Stimulated activated CD8-positive, alpha-beta memory T cell treated with anti-CD3 and anti-CD28 coated beads, Interleukin-12 subunit alpha, Interleukin-12 subunit beta, amount 100 ng/mL, for 24 hours (primary cell): ENCODE data around the gene CENPB.
"Not testable (repeated sequence)": the region's sequence is repeated elsewhere in the genome, so short reads cannot be mapped to it uniquely, and the experiment has no call there.

Experiments
- DNase-seq: peaks from one replicate; pipeline ENCODE4 v3.0.0-alpha.2; 2020; ENCODE audit errors: extremely low read depth

The CENPB gene

GRCh38 chr20:3811467-3812258 lies 25.1 kb upstream of the CENPB start:
- peak; percentile 82 for DNase-seq

- no peak for DNase-seq
These were observed 22.0 kb upstream of the CENPB start for GRCh38 chr20:3808544-3808943.

- DNase-seq: no peak
These were observed 18.2 kb upstream of the CENPB start for GRCh38 chr20:3804781-3805180.

GRCh38 chr20:3804254-3804751 lies 17.8 kb upstream of the CENPB start:
- DNase-seq: no peak

GRCh38 chr20:3803854-3804253 lies 17.3 kb upstream of the CENPB start:
- no peak for DNase-seq

- no peak for DNase-seq
These were observed 16.7 kb upstream of the CENPB start for GRCh38 chr20:3803289-3803688.

- DNase-seq: no peak
These were observed 16.1 kb upstream of the CENPB start for GRCh38 chr20:3802524-3803239.

GRCh38 chr20:3801846-3802245 lies 15.3 kb upstream of the CENPB start:
- DNase-seq: no peak

- DNase-seq: no peak
These were observed 14.8 kb upstream of the CENPB start for GRCh38 chr20:3801299-3801698.

- DNase-seq: no peak
These were observed 14.3 kb upstream of the CENPB start for GRCh38 chr20:3800878-3801260.

GRCh38 chr20:3800256-3800877 lies 13.8 kb upstream of the CENPB start:
- no peak for DNase-seq

- DNase-seq: no peak
These were observed 12.3 kb upstream of the CENPB start for GRCh38 chr20:3798908-3799248.

- no peak for DNase-seq
These were observed 11.8 kb upstream of the CENPB start for GRCh38 chr20:3798373-3798768.

- no peak for DNase-seq
These were observed 11.2 kb upstream of the CENPB start for GRCh38 chr20:3797592-3798372.

- DNase-seq: no peak
These were observed 10.6 kb upstream of the CENPB start for GRCh38 chr20:3797226-3797545.

GRCh38 chr20:3796477-3797225 lies 10.1 kb upstream of the CENPB start:
- no peak for DNase-seq

GRCh38 chr20:3795511-3796468 lies 9.2 kb upstream of the CENPB start, which contains the start of gene CDC25B:
Gene CDC25B, plus strand, starts transcription at chr20:3796310. Its CDS starts 222 bp downstream, at chr20:3796532.
- peak; percentile 79 for DNase-seq

GRCh38 chr20:3794701-3795420 lies 8.3 kb upstream of the CENPB start:
- no peak for DNase-seq

GRCh38 chr20:3794168-3794567 lies 7.6 kb upstream of the CENPB start:
- not testable (repeated sequence) for DNase-seq
